HG03558 (cell line): ENCODE results near the gene HDLBP.
"Not testable (repeated sequence)": the region's sequence is repeated elsewhere in the genome, so short reads cannot be mapped to it uniquely, and the experiment has no call there.

Experiments
- ATAC-seq: cut with Tn5 transposase; IDR thresholded peaks from one replicate; pipeline ENCODE4 v1.9.1; 2021; ENCODE audit warnings: moderate number of reproducible peaks; ENCODE audit not compliant: unreplicated experiment; ENCODE audit errors: extremely low read depth

The HDLBP gene

DNA sequence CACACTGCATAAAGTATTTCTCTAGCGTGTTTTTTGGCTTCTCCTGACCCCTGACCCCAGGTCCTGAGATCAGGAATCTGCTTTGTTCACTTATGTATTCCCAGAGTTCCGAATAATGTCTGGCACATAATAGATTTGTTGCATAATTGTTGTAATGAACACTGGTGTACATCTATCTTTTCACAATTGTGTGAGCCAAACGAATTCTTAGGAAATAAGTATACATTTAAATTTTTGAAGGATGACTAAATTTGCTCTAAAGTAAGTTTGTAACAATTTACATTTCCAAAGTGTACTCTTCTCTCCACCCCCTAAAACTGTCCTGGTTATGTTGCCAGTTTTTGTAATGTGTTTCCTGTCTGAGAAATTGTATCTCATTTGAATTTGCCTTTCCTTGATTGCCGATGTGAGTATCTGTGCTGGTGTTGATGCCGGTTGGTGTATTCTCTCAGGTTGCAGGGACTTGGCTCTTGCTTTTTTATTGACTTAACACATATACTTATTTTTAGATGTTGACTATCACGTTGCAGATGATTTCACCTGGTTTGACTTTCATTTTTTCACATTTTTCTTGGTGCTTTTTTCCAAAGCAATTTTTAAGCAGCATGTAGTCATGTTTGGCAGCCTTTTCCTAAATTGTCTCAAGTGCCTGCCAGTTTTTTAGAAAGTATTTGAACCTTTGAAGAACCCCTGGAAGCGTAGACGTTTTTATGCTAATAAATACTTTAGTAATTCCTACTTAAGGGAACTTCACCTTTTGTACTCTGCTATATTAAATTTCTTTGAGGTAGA, 24.6 kb upstream of the HDLBP start:
- ATAC-seq: no peak

DNA sequence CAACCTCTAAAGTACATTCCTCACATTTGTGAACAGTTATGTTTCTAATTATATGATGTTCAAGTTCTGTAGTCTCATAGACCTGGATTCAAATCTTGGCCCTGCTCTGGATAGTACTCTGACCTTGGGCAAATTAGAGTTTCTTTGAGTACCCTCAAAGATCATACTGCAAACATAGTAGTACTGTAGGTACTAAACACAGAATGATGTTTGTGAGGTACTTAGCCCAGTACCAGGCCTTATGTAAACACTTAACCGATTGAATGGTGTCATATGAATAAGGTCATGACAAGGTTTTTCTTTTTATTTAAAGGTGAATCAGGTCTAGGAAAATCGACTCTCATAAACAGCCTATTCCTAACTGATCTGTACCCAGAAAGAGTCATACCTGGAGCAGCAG, 19.3 kb upstream of the HDLBP start:
- ATAC-seq: no peak

DNA sequence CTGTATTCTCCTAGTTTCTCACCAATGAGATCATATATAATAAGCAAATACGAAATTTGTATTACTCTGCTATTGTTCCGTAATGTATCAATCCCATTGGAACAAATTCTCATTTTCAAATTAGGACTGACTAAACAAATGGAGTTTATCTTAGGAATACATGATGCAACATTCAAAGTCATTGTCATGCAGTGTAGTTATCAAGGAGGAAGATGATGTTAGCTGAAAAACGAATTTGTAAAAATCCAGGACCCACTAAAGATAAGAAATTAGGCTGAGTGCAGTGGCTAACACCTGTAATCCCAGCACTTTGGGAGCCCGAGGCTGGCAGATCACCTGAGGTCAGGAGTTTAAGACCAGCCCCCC, 15.1 kb upstream of the HDLBP start:
- no peak for ATAC-seq

DNA sequence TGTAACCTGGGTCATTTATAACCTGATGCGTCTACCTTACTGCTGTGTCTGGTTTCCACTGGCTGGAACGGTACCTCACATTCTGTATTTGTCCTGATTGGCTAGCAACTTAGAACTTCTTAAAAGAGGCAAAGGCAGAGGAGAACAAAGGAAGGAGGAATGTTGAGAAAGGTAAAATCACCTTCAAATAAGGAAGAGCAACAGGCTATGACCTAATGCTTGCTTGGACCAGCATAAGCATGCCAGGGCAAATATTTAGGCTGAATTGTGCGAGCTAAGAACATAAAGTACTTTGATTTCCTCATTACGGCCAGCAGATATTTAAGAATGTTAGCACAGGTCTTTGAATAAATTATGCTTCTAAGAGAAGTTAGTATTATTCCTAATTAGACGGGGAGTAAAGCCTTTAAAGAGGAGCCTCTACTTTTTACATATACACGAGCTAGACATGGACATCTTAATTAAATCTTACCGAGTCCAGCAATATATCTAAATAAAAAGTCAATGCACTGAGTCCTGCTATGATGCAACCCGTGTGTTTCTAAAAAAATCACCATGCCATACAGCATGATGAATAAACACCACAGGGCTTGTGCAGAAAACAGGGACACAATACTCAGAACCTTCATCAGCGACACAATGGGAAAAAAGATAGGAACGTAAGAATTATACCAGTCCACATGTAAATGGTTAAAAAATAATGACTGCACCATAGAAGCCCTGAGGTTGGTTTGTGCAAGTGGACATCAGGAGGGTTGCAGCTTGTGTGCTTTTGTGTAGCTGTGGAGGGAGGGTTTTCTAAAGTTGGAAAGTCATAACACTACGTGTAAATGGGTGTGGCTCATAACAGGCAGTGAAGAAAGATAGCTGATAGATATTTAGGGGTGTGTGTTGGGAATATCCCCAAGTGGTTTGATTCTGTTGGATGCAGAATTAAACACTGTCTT, 14.5 kb upstream of the HDLBP start:
- no peak for ATAC-seq

DNA sequence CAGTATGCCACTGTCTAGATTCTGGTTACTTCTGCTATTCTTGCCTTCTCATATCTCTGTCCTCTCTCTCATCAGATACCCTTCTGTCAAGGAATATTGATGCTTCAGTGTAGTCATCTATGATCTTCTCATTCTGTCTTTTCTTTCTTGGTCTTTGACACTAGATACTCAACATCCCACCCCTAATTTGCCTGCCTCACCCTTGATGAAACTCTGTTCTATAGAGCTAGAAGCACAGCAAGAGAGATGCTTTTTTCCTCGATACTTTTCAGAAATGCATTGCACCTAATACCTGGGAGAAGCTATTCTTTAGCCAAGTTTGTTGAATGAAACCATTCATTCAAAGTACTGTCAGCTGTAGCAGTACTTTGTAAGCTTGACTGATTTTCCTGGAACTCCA, 9.8 kb upstream of the HDLBP start:
- ATAC-seq: no peak

DNA sequence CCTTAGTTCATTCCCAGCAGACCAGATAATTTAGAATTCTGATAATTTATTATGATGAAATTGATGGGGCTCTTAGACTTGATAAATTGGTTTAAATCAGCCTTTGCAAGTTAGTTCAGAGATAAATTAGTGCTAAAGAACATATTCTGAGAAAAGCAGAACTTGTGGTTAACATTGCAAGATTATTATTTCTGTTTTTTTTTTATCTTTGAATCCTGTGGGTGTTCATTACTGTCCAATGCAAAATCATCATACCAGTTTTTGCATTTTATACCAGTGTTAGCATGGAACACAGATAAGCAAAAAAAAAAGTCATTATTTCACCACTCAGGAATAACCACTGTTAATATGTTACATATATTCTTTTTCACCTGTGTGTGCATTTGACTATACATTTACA, 9.3 kb upstream of the HDLBP start:
- ATAC-seq: no peak

DNA sequence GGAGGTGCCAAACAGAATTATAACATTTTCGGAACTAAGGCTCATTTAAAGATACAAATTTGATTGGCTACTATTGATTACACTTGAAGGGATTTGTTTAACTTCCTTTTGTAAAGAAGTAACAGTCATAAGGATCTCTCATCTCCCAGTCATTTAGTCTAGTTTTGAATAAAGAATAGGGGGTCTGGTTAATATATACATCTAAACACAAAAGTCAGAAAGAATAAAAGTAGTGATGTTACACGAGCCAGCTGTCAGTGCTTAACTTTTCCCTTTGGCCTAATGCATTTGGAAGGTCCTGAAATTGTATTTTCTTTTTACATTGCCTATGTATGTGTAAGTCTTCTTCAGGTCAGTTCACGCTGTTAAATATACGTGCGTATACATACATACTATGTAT, 8.3 kb upstream of the HDLBP start:
- ATAC-seq: no peak

DNA sequence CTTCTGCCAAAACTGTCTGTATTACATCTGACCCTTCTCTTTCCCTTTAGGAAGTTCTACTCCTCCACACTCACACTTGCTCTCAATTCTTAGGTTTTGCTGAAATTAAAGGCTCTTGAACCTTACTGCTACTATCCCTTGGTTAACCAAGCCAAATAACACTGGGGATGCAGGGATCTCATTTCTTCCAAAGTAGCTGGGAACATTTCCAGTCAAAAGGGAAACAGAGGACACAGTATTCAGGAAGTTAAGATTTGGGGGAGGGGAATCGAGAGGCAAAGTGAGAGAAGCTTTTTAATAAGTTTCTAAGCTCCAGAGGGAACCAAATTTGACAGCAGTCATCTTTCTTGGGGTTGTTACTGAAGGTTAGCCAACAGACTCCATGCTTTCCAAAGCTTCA, 6.4 kb upstream of the HDLBP start:
- ATAC-seq: no peak

DNA sequence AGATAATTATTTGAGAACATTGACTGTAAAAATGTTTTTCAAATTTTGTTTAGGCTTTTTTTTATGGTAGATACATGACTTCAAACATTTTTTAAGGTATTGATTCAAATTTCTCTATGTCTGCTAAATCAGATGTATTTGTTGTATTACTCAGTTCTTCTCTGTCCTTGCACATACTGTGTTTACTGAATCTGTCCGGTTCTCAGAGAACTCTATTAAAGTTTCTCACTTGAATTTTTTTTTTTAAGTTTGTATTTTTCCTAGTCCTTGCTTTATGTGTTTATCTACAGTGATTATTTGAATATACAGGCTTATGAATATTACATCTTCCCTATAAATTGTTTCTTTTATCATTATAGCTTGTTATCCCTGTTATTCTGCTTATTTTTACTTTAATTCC, 5.6 kb upstream of the HDLBP start:
- ATAC-seq: no peak

DNA sequence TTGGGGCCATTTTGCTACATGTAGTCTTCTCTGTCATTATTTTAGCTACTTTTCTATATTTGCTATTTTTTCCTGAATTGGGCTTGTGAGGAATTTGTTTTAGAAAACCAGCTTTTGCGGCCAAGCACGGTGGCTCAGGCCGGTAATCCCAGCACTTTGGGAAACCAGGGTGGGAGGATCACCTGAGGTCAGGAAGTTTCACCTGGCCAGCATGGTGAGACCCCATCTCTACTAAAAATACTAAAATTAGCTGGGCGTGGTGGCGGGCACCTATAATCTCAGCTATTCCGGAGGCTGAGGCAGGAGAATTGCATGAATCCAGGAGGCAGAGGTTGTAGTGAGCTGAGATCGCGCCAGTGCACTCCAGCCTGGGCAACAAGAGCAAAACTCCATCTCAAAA, 4.9 kb upstream of the HDLBP start:
- ATAC-seq: no peak

DNA sequence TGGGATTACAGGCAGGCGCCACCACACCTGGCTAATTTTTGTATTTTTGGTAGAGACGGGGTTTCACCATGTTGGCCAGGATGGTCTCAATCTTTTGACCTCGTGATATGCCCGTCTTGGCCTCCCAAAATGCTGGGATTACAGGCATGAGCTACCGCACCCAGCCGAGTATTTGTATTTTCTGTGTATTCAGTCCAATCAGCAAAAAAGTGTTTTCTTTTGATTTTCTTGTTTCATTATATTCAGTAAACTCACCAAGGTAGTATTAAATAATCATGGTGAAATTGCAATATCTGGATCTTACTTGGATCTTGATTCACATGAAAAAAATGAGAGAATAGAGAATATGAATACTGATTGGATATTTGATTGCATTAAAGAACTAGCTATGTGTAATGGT, 3.4 kb upstream of the HDLBP start:
- not testable (repeated sequence) for ATAC-seq

DNA sequence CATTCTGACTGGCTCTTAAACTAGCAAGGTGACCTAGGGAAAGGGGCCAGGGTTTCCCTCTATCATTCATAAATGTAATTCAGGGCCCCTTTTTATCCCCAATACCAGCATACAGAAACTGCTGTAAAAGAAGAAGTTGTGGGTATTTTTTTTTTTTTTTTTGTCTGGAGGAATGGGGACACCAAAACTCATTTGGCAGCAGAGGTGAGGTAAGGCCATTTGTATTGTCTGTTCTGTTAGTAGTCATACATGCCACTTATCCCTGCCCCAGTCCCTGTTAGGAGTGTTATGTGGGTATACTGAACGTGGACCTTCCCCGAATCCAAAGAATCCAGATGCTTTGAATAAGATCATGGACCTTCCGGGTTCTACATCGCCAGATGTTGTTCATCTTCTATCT, 1.9 kb upstream of the HDLBP start:
- ATAC-seq: no peak

DNA sequence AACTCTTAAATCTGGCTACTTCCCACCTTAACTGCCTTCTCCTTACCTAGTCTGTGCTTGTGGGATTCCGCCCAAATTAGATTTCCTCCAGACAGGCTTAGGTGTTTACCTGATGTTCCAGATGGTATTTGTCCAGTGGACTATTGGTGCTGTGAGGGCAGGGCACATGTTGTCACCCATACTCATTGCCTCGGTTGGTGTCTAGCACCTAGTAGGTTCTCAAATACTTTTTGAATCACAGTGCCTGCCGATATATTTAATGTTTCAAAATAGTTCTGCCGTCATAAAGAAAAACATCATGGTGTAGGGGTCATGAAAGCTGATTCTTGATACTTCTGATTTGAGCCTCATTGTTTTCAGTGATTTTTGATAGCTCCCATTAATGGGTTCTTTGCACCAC, 1.4 kb upstream of the HDLBP start:
- no peak for ATAC-seq

DNA sequence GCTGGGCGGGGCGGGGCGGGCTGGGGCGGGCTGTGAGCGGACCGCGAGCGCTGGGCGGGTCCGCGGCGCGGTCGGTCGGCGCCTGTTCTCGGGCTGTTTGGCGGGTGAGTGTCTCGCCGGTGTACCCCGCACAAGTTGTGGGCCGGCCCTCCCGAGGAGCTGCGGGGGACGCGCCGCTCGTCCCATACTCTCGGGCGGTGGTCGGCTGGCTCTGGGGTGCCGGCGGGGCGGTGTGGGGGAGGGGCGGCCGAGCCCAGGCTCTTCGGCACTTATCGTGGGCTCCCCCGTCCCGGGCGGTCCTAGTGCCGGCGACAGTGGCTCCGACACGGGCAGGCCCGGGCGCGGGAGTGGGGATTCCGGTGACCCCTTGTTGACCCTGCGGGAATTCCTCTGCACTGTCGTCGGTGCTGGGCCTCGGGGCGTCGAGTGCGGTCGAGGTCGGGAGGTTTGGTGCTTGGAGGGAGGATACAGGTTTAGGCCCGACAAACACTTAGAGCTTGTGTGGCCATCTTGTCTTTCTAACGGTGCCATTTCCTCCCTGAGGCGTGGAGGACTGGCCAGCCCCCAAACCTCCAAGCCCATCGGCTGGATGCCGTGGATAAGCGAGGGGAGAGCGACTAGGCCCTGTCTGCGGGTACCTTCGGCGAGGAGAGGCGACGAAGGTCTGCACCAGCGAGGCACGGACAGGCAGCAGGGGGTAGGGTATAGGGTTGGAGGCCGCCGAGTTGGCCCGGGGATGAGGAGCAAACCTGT, 583 bp upstream of the HDLBP start, which contains the start of gene SEPTIN2:
Gene SEPTIN2 (plus strand): TSS at position 47 of the 753 bp plus-strand sequence. CDS start 8,308 bp downstream, outside the sequence.
- ATAC-seq: peak; percentile 20

DNA sequence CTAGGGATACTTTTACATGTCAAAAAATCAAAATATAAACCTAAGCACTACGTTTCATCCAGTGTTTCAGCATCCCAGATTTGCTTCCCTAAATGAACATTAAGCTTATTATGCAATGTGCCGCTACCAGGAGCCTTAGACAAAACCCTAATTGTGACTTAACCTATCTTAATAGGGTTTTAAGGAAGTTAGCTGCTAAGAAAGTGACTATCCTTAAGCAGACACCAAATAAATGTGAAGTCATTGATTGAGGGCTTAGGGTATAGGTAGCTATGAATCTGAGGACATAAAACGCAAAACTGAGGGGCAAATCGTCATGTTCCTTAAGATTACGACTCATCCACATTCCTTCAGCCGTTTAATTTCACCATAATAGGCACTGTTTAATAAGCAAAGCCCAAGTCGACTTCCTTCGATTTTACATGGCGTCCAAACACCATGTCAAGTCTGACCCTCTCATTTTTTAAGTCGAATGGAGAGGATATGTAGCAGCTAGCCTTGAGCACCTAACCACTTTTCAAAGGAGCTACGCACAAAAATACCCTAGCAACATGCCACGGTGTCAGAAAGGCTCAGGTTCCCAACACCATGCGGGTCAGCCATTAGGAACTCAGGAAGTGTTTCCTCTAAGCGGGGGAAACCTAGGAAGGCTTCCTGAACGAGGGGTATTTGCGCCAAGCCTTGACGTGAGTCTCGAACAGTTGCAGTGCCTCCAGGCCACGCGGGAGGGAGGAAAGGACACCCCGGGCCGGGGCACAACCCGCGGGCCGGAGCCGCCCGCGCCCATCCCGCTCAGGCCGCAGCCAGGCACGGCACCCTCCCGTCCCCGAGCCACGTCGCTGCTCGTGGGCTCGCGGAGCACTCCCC, 1.0 kb downstream of the HDLBP start:
- ATAC-seq: no peak

DNA sequence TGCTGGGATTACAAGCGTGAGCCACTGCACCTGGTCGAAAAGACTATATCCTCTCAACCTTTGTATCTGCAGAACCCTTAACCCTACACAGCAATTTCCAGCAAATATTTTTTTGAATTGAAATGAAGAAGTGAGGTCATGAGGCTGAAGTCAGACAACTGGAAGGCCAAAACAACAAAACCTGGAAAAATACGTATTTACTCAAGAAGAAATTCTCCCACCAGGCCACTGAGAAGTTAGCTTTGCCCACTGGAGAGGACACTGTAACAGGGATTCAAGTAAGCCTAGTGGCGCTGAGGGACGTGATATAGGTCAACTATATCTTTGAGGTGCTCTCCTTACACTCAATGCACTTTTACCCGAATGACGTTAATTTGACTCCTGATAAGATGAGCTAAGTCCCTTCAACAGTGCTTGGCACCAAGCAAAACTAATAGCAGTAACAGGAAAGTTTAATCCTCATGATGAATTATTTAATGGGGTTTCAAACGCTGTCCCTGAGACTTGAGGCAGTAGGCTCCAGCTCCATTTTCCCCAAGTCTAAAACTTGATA, 1.9 kb downstream of the HDLBP start:
- no peak for ATAC-seq

DNA sequence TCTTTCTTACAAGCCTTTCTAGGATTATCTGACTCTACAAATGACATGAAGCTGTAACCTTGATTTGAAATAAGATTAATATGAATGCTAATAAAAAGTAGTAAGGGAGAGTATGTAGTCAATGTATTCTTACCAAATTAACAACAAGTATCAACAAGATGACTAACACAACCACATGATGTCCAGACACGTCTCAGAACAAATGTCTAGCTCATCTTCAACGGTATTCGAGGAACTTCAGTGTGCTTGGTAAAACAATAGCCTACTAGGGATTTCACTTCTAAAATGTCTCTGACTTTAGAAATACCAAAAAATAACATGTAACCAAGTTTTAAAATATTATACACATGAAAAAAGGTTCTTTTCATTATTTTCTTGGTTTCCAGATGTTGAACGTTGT, 3.4 kb downstream of the HDLBP start:
- no peak for ATAC-seq

DNA sequence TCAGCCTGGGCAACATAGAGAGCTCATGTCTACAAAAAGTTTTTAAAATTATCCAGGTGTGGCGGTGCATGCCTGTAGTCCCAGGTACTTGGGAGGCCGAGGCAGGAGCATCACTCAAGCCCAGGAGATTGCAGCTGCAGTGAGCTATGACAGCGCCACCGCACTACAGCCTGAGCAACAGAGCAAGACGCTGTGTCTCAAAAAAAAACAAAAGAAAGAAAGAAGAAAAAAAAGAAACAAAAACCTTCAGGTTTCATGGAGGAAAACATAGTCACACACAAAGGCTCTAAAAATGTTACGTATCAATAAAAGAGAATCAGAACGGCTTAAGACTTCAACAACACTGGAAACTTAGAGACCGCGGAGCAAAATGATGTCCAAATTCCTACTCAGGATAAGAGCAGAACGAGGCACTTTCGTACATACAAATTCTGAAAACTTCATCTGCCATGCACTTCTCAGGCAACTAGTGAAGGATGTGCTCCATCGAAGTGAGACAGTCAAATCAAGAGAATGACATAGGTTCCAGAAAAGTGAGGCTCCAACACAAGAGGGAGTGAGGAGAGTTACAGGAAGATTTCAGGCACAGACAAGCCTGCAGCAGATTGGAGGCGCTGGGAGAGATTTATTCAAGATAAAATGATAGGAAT, 4.4 kb downstream of the HDLBP start:
- no peak for ATAC-seq

DNA sequence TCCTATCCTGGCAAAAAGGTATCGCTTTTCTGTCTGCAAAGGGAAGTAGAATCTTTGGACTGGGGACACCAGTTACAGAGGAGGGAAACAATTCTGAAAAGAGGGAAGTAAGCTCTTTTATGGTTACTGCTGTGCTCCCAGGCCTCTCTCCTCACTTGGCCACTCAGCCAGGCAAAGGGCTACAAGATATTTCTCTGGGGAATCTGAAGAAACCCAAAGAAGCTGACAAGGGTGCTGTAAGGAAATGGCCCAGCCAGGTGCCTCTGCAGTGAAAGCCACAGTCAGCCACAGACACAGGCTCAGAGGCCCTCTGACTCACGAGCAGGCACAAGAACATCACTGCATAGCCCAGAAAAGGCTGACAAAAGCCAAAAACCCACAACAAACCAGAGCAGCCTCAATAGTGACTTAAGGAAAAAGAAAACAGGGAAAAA, 5.8 kb downstream of the HDLBP start:
- no peak for ATAC-seq
